Measurements from ENCODE around the gene SERINC3. TPM values are rescaled to one million over a fixed set of nuclear protein-coding genes. Genes with fewer than 3 reads are reported as not detected.

Gene SERINC3
- total and polyA plus RNA-seq, 2 of the 8 experiments (the other 6 are each of a cell fraction or from before 2014, with no cell fraction given) = 47.2 to 66.0 TPM

- no peak for TF ChIP-seq GTF2F1 (IDR thresholded peaks at IDR 0.05; ENCODE audit: borderline replicate concordance, low read depth, low read length)
Observed at GRCh38 chr20:44495257-44495656, 26.6 kb downstream of the SERINC3 start (continued).
